ENCODE data around the gene MYO6. TPM values are rescaled to one million over a fixed set of nuclear protein-coding genes. Genes with fewer than 3 reads are reported as not detected.

The MYO6 gene
- polyA plus RNA-seq, 1 experiment, result 4.7 TPM

GRCh38 chr6:75786152-75786551 lies 37.1 kb downstream of the MYO6 start:
- no peak for TF ChIP-seq CTCF (IDR thresholded peaks at IDR 0.05; ENCODE audit: insufficient read depth, low read depth, low read length)
- ChIA-PET CTCF (interaction anchor here (1.2 kb wide), 1 partner anchor 9 kb away, joined by 3 read pairs; no protein-coding TSS in a partner anchor), POLR2A (no interaction called here)
- no peaks in the 10 kb centered on the region for H3K27me3 ChIP-seq (ENCODE audit: control insufficient read depth, insufficient read depth, low read length)
- no peak for DNase-seq (ENCODE audit: low read depth)
- H3K4me3 ChIP-seq (ENCODE audit: low read depth, low read length), result no peak overlapping the region
- 0 out of 2 replicates have a peak, but pooled peaks cover 1% of the 10 kb centered on the region for H3K36me3 ChIP-seq (ENCODE audit: control insufficient read depth, insufficient read depth, low read length)

GRCh38 chr6:75788894-75789293 lies 39.9 kb downstream of the MYO6 start:
- ChIA-PET CTCF (no interaction called here), POLR2A (no interaction called here)
- TF ChIP-seq CTCF (IDR thresholded peaks at IDR 0.05; ENCODE audit: insufficient read depth, low read depth, low read length), result no peak
- no peaks in the 10 kb centered on the region for H3K27me3 ChIP-seq (ENCODE audit: control insufficient read depth, insufficient read depth, low read length)
- no peak for DNase-seq (ENCODE audit: low read depth)
- no peak overlapping the region for H3K4me3 ChIP-seq (ENCODE audit: low read depth, low read length)
- 0 out of 2 replicates have a peak, but pooled peaks cover 1% of the 10 kb centered on the region for H3K36me3 ChIP-seq (ENCODE audit: control insufficient read depth, insufficient read depth, low read length)

- Histone ChIP-seq H3K36me3 (ENCODE audit: control insufficient read depth, insufficient read depth, low read length) (0 out of 2 replicates have a peak, but pooled peaks cover 1% of the 10 kb centered on the region), H3K4me3 (ENCODE audit: low read depth, low read length) (no peak overlapping the region), H3K27me3 (ENCODE audit: control insufficient read depth, insufficient read depth, low read length) (no peaks in the 10 kb centered on the region)
- ChIA-PET CTCF (no interaction called here), POLR2A (no interaction called here)
- no peak for TF ChIP-seq CTCF (IDR thresholded peaks at IDR 0.05; ENCODE audit: insufficient read depth, low read depth, low read length)
- no peak for DNase-seq (ENCODE audit: low read depth)
Observed at GRCh38 chr6:75791881-75792280, 42.8 kb downstream of the MYO6 start.

- POLR2A ChIA-PET, result no interaction called here
- no peak for DNase-seq (ENCODE audit: low read depth)
- Histone ChIP-seq H3K36me3 (ENCODE audit: control insufficient read depth, insufficient read depth, low read length) (no peaks in the 10 kb centered on the region), H3K27me3 (ENCODE audit: control insufficient read depth, insufficient read depth, low read length) (no peaks in the 10 kb centered on the region), H3K4me3 (ENCODE audit: low read depth, low read length) (no peak overlapping the region)
- CTCF ChIA-PET, result no interaction called here
- TF ChIP-seq CTCF (IDR thresholded peaks at IDR 0.05; ENCODE audit: insufficient read depth, low read depth, low read length), result no peak
Observed at GRCh38 chr6:75794351-75794846, 45.4 kb downstream of the MYO6 start.

- TF ChIP-seq CTCF (IDR thresholded peaks at IDR 0.05; ENCODE audit: insufficient read depth, low read depth, low read length), result no peak
- Histone ChIP-seq H3K4me3 (ENCODE audit: low read depth, low read length) (no peak overlapping the region), H3K36me3 (ENCODE audit: control insufficient read depth, insufficient read depth, low read length) (no peaks in the 10 kb centered on the region), H3K27me3 (ENCODE audit: control insufficient read depth, insufficient read depth, low read length) (no peaks in the 10 kb centered on the region)
- POLR2A ChIA-PET, result no interaction called here
- no peak for DNase-seq (ENCODE audit: low read depth)
- CTCF ChIA-PET, result no interaction called here
Observed at GRCh38 chr6:75794954-75795739, 46.1 kb downstream of the MYO6 start.

Data from BJ (cell line).